IMR-90 (cell line): ENCODE results near the gene CCDC40.

Experiments used
- BHLHE40 ChIP-seq: fragments of 150-350 bp; IDR thresholded peaks from 2 replicates; pipeline ENCODE4 v1.6.1; 2016; ENCODE audit warnings: mild to moderate bottlenecking, low read depth, low read length
- CTCF ChIP-seq: conservative IDR thresholded peaks from 2 replicates; pipeline ENCODE4 v1.5.1; 2012; ENCODE audit warnings: mild to moderate bottlenecking, low read depth, low read length, improper control_type of control experiment
- ELK1 ChIP-seq: fragments of 150-350 bp; IDR thresholded peaks from 2 replicates; pipeline ENCODE4 v1.6.1; 2016; ENCODE audit warnings: low read depth, mild to moderate bottlenecking, low read length, moderate library complexity, borderline replicate concordance
- MAZ ChIP-seq: IDR thresholded peaks from 2 replicates; pipeline ENCODE4 v1.6.1; 2012; ENCODE audit warnings: low read depth, mild to moderate bottlenecking, low read length, improper control_type of control experiment, moderate library complexity, borderline replicate concordance
- POLR2A ChIP-seq: IDR thresholded peaks from 2 replicates; pipeline ENCODE4 v1.6.1; 2012; ENCODE audit warnings: mild to moderate bottlenecking, low read depth, low read length

- TF ChIP-seq BHLHE40 (no peak), CTCF (no peak), POLR2A (no peak), MAZ (no peak), ELK1 (no peak)
Observed at GRCh38 chr17:80095844-80096475, 59.5 kb downstream of the CCDC40 start.
